Epithelial cell of prostate (primary cell): ENCODE data around the gene EXD1.

Experiments
- DNase-seq: peaks from one replicate; pipeline ENCODE4 v3.0.0-alpha.2; 2011; ENCODE audit warnings: low read depth, low spot score
- H3K27ac ChIP-seq: fragments of 450-650 bp; 2 replicates; pipeline ENCODE4 v1.5.1; 2017; ENCODE audit warnings: mild to moderate bottlenecking

Gene EXD1

GRCh38 chr15:41233367-41233771 is 2.8 kb upstream of the EXD1 start:
- peak overlapping the region; percentile 35 for H3K27ac ChIP-seq
- peak; percentile 29 for DNase-seq

- no peak for DNase-seq
Observed at GRCh38 chr15:41231422-41232226, 1.1 kb upstream of the EXD1 start.

DNA sequence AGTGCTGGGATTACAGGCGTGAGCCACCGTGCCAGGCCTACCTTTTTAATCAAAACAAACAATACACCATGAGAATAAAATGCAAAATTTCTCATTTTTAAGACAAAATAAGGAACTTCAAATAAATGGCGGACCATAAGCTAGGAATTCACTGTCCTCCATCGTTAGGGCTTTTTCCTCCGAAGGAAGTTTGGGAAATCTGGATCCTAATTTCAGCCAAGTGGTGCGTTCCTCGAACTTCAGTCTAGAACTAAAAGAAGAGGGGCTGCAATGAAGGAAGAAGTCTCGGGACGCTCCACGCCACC is 260 bp downstream of the EXD1 start:
- H3K27ac ChIP-seq: peak overlapping the region; percentile 75

More at GRCh38 chr15:41231422-41232226, 1.1 kb upstream of the EXD1 start:
- H3K27ac ChIP-seq: peak overlapping the region; percentile 75

DNA sequence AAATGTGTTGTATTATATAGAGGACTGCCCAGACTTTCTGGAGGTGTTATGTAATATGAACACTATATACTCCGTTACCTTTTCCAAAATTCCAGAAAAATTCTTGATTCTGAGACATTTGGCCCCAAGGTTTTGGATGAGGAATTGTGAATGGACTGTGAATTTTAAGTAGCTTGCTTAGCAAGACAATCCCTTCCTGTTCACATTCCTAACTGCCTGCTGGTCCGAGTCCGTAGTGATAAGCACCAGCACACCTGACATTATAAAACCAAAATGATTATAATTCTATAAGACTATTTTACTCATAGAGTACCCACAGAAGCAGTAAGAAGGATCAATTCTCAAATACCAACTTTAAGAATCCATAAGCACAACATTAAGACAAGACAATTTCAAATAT is 11.2 kb downstream of the EXD1 start:
- no peak for DNase-seq
- no peak overlapping the region for H3K27ac ChIP-seq

More for the DNA sequence above, 260 bp downstream of the EXD1 start:
- DNase-seq: no peak

DNA sequence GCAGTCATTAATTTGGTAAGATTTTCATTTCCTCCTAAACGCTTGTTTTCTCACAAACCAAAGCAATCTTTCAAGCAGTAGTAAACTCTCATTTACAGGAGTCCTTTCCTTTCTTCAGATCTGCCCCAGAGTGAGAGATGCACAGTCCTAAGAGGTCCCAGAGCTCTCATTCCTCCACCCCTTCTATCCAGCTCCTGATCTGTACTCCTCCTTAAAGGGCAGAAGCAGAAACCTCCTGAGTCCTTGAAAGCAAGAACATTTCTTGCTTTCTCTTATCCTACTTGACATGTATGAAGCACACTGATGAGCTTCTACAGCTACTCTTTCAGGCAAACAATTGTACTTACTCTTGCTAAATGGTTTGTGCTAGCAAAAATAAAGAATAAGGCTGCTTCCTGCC is 11.7 kb downstream of the EXD1 start:
- H3K27ac ChIP-seq: no peak overlapping the region
- no peak for DNase-seq

DNA sequence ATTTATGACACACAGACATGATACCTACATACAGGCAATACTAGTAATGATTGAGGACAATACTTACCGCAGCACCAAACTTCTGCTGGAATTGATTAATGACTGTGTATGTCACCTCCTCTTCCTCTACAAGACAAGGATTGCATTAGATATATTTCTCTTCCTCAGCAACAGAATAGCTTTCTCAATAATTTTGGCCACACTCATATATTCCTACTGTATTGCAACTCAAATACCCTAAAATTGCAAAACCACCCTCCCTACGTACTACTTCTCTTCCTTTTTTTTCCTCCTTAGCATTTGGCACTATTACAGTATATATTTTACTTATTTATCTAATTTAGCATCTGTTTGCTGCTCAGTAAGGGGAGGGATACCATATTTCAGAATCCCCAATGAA is 14.8 kb downstream of the EXD1 start:
- no peak overlapping the region for H3K27ac ChIP-seq
- DNase-seq: no peak

- peak; percentile 59 for DNase-seq
Observed at GRCh38 chr15:41207687-41208448, 22.7 kb downstream of the EXD1 start.

GRCh38 chr15:41205315-41205714 is 25.2 kb downstream of the EXD1 start:
- no peak overlapping the region for H3K27ac ChIP-seq
- no peak for DNase-seq

More at GRCh38 chr15:41207687-41208448, 22.7 kb downstream of the EXD1 start:
- peak overlapping the region; percentile 92 for H3K27ac ChIP-seq

GRCh38 chr15:41203395-41203794 is 27.2 kb downstream of the EXD1 start:
- H3K27ac ChIP-seq: no peak overlapping the region
- DNase-seq: no peak

DNA sequence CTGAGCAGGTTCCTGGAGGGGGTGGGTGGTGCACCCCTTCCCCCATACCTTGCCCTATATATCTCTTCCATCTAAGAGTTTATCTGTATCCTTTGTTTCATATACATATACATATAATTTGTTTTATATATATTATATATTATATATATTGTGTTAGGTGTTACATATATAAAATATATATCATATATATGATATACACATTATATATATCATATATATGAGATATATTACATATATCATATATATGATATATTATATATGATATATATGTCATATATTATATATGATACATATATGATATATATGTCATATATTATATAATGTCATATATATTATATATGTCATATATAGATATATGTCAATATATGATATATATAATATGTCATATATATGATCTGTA is 31.1 kb downstream of the EXD1 start:
- no peak overlapping the region for H3K27ac ChIP-seq
- DNase-seq: no peak

DNA sequence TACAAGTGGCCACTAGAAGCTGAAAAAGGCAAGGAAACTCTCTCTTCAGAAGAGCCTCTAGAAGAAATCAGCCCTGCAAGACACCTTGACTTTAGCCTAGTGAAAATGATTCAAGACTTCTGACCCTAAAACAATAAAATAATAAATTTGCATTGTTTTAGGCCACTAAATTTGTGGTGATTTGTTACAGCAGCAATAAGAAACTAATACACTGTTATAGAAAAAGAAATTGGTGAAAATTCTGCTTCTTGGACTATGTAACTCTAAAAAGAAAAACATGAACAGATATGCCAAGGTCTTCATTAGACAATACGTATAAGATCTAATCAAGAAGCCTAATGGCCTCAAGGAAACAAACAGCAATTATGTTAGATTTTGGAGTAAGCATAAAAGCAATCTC is 36.1 kb downstream of the EXD1 start:
- DNase-seq: no peak
- no peak overlapping the region for H3K27ac ChIP-seq

- no peak for DNase-seq
- no peak overlapping the region for H3K27ac ChIP-seq
Observed at GRCh38 chr15:41183581-41183980, 47.0 kb downstream of the EXD1 start.

- H3K27ac ChIP-seq: no peak overlapping the region
- DNase-seq: no peak
Observed at GRCh38 chr15:41182266-41182665, 48.3 kb downstream of the EXD1 start.

DNA sequence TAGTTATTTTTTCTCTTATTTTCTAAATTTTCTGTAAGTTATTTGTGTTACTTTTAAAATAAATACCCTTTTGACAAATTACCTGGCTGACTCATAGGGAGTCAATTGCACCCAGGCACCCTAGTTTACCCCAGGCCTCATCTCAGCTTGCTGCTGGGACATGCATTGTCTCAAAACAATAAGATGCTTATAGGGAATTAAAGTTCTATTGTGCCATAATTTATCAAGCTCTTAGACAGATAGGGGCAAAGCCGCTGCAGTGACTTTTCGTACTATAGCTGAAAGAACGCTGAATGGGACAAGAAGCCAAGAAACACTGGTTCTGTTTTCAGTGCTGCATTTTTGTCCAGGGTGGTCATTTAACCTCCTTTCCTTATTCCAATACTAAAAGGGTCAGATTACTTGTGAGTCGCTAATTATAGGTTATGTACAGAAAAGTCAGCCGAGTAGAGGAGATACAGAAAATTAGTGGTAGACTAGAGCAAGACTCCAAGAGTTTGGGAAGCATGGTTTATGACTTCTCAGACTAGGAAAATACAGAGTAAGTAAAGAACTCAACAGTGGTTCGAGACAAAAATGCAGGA is 50.3 kb downstream of the EXD1 start:
- no peak overlapping the region for H3K27ac ChIP-seq
- DNase-seq: no peak

DNA sequence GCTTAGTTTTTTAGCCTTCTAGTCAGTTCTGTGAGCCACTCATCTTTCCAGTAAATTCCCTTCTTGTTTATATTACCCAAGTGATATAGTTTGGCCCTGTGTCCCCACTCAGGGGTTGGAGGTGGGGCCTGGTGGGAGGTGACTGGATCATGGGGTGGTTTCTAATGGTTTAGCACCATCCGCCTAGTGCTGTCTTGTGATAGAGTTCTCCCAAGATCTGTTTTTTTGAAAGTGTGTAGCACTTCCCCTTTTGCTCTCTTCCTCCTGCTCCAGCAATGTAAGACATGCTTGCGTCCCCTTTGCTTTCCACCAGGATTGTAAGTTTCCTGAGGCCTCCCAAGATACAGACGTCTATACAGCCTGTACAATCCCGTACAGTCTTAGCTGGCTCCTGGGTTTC is 60.8 kb downstream of the EXD1 start:
- DNase-seq: no peak
- H3K27ac ChIP-seq: no peak overlapping the region

DNA sequence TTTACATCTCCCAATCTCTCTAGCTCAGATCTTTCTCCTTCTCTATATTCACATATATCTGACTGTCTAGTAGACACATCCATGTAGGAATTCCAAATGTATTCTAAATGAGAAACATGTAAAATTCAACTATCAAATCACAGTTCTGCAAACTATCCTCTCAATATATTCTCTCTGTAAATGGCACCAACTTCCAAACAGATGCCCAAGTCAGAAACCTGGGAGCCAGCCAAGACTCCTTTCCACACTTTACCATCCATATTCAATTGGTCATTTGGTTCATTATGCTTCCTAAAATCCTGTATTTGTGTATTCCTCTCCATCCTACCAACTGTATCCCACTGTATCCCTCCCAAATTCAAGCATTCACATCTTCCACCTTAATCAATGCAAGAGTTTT is 61.5 kb downstream of the EXD1 start:
- no peak for DNase-seq
- no peak overlapping the region for H3K27ac ChIP-seq

- H3K27ac ChIP-seq: no peak overlapping the region
- no peak for DNase-seq
Observed at GRCh38 chr15:41161736-41162135, 68.8 kb downstream of the EXD1 start.

DNA sequence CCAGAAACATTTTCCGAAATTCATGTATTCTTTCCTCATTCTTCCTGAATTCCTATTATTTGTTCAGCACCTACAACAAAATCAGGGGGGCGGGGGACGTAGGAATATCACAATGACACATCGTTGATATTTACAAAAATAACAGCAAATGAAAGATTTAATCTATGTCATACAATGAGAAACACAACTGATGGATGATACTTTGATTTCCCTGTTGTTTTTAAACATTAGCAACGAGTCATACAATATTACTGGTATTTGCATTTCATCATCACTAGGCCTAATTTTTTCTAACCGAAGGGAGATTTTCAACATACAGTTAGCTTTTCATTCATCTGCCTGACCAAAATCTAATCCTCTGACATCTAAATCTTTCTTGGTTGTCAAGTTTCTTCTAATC is 69.2 kb downstream of the EXD1 start:
- peak; percentile 5 for DNase-seq
- H3K27ac ChIP-seq: no peak overlapping the region

DNA sequence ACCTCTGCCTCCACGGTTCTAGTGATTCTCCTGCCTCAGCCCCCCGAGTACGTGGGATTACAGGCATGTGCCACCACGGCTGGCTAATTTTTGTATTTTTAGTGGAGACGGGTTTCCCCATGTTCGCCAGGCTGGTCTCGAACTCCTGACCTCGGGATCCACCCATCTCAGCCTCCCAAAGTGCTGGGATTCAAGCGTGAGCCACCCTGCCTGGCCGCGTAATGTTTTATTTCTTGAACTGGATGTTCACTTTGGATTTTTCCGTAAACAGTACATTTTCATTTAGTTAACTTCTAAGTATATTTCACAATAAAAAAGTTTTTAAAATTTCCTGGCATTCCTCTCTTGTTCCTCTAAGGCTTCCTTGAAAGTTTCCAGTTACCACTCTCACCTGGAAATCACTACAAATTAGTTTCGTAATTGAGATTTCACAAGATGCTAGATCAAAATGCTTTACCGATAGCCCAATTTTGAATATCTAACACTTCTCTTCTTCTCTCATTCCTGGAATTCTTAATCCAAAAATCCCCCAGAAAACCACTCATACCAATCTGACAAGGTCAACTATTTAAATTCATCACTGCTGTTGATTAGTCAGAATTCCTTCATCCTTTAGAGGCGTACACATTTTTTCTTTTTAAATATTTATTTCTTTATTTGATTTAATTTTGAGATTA is 69.8 kb downstream of the EXD1 start:
- DNase-seq: no peak
- no peak overlapping the region for H3K27ac ChIP-seq

DNA sequence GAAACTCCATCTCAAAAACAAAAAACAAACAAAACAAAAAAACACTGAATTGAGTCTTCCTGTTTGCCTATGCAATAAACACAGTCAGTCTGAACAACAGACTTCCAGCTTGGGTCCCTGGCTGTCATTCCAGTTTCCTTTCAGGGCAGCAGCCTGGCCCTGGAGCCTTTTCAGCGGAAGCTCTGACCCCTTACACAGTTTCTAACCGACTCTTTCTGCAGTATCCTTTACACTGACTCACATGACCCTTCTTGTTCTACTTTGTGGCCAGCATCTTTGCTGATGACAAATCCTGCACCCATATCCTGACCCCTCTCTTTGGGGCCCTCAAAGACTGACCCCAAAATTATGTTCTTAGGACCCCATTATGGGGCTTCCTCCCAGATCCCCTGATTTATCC is 76.1 kb downstream of the EXD1 start:
- H3K27ac ChIP-seq: no peak overlapping the region
- no peak for DNase-seq

- H3K27ac ChIP-seq: no peak overlapping the region
- no peak for DNase-seq
Observed at GRCh38 chr15:41153733-41154132, 76.8 kb downstream of the EXD1 start.
